GM21737 (cell line): ENCODE measurements around the gene TTLL4.

Experiments used
- ATAC-seq: cut with Tn5 transposase; IDR thresholded peaks from one replicate; pipeline ENCODE4 v1.9.1; 2021; ENCODE audit warnings: mild to moderate bottlenecking, moderate library complexity; ENCODE audit not compliant: unreplicated experiment

TTLL4 gene

GRCh38 chr2:218781691-218782527, 71.3 kb downstream of the TTLL4 start, which contains the start of gene CYP27A1:
Gene CYP27A1 (plus strand): TSS chr2:218782147. CDS start chr2:218782183, 36 bp downstream.
- ATAC-seq, result no peak

- ATAC-seq, result no peak
Measured at GRCh38 chr2:218782528-218782844, 71.9 kb downstream of the TTLL4 start.

- no peak for ATAC-seq
Measured at GRCh38 chr2:218783688-218784087, 73.1 kb downstream of the TTLL4 start.

- no peak for ATAC-seq
Measured at GRCh38 chr2:218785103-218785502, 74.5 kb downstream of the TTLL4 start.

- ATAC-seq, result no peak
Measured at GRCh38 chr2:218786133-218786532, 75.5 kb downstream of the TTLL4 start.

- ATAC-seq, result no peak
Measured at GRCh38 chr2:218788529-218789255, 78.1 kb downstream of the TTLL4 start.

- no peak for ATAC-seq
Measured at GRCh38 chr2:218792433-218792832, 81.8 kb downstream of the TTLL4 start.

- no peak for ATAC-seq
Measured at GRCh38 chr2:218796691-218797090, 86.1 kb downstream of the TTLL4 start.

- no peak for ATAC-seq
Measured at GRCh38 chr2:218798767-218799504, 88.3 kb downstream of the TTLL4 start.

- ATAC-seq, result no peak
Measured at GRCh38 chr2:218799990-218800389, 89.4 kb downstream of the TTLL4 start.

GRCh38 chr2:218802386-218802994, 91.9 kb downstream of the TTLL4 start:
- no peak for ATAC-seq

GRCh38 chr2:218804817-218805216, 94.2 kb downstream of the TTLL4 start:
- ATAC-seq, result no peak
